HG03342 (cell line): Measurements from ENCODE around the gene DAGLA.

Experiments used
- ATAC-seq: cut with Tn5 transposase; IDR thresholded peaks from one replicate; pipeline ENCODE4 v1.9.1; 2021; ENCODE audit warnings: mild to moderate bottlenecking, moderate library complexity; ENCODE audit not compliant: unreplicated experiment

Gene DAGLA

GRCh38 chr11:61743486-61744095 is 63.4 kb downstream of the DAGLA start:
- no peak for ATAC-seq

- ATAC-seq: no peak
Measured at GRCh38 chr11:61744181-61744580, 64.0 kb downstream of the DAGLA start.

- ATAC-seq: no peak
Measured at GRCh38 chr11:61744609-61745156, 64.5 kb downstream of the DAGLA start.

GRCh38 chr11:61745781-61746441 is 65.7 kb downstream of the DAGLA start:
- ATAC-seq: no peak

GRCh38 chr11:61746442-61747191 is 66.4 kb downstream of the DAGLA start:
- no peak for ATAC-seq

GRCh38 chr11:61747192-61747966 is 67.2 kb downstream of the DAGLA start:
- ATAC-seq: no peak

- ATAC-seq: no peak
Measured at GRCh38 chr11:61747967-61748285, 67.7 kb downstream of the DAGLA start.

- no peak for ATAC-seq
Measured at GRCh38 chr11:61749591-61750217, 69.5 kb downstream of the DAGLA start.

- ATAC-seq: no peak
Measured at GRCh38 chr11:61750631-61751273, 70.6 kb downstream of the DAGLA start.

- no peak for ATAC-seq
Measured at GRCh38 chr11:61751384-61751783, 71.2 kb downstream of the DAGLA start.

GRCh38 chr11:61752117-61752924 is 72.1 kb downstream of the DAGLA start, which contains the start of gene MYRF:
Gene MYRF (plus strand): TSS chr11:61752636. CDS start chr11:61752745, 109 bp downstream.
- ATAC-seq: peak; percentile 40

- no peak for ATAC-seq
Measured at GRCh38 chr11:61752925-61753521, 72.8 kb downstream of the DAGLA start.

- no peak for ATAC-seq
Measured at GRCh38 chr11:61753672-61754071, 73.5 kb downstream of the DAGLA start.

GRCh38 chr11:61754534-61755482 is 74.6 kb downstream of the DAGLA start:
- no peak for ATAC-seq

GRCh38 chr11:61756147-61756451 is 75.9 kb downstream of the DAGLA start:
- ATAC-seq: no peak

GRCh38 chr11:61756452-61757212 is 76.4 kb downstream of the DAGLA start:
- peak; percentile 49 for ATAC-seq

- no peak for ATAC-seq
Measured at GRCh38 chr11:61757213-61757862, 77.1 kb downstream of the DAGLA start.
